ENCODE data around the gene RELL1. TPM values are rescaled to one million over a fixed set of nuclear protein-coding genes. Genes with fewer than 3 reads are reported as not detected.
A peak's percentile ranks its signal among the peaks of the same experiment; 100 is the strongest.

The RELL1 gene
- total and polyA plus RNA-seq, 10 of the 15 experiments (the other 5 are each of a cell fraction or from before 2014, with no cell fraction given), result 0.20 to 10.9 (median 3.9) TPM

- no peak for TF ChIP-seq KLF5 (IDR thresholded peaks at IDR 0.05; ENCODE audit: partially characterized antibody)
- no peak for TF ChIP-seq CREB1 (IDR thresholded peaks at IDR 0.05; ENCODE audit: low read depth)
- TF ChIP-seq ZNF24 (IDR thresholded peaks at IDR 0.05), result no peak
- 0 out of 2 replicates have a peak, but pooled peaks have one; percentile 22 for TF ChIP-seq MXI1 (IDR thresholded peaks at IDR 0.05; ENCODE audit: low read depth, low read length)
- TF ChIP-seq STAT3 (IDR thresholded peaks at IDR 0.05; ENCODE audit: low read depth, low read length), result no peak
- no peak for TF ChIP-seq MTA3 (IDR thresholded peaks at IDR 0.05; ENCODE audit: borderline replicate concordance, low read length)
- TF ChIP-seq MLLT1 (IDR thresholded peaks at IDR 0.05), result no peak
- TF ChIP-seq TCF3 (IDR thresholded peaks at IDR 0.05; ENCODE audit: borderline replicate concordance, insufficient read depth, low read depth, low read length), result no peak
- TF ChIP-seq REST (IDR thresholded peaks at IDR 0.05; ENCODE audit: low read depth, low read length), result no peak
- no peak for TF ChIP-seq NR2C2 (IDR thresholded peaks at IDR 0.05; ENCODE audit: borderline replicate concordance, control insufficient read depth, insufficient read length, low read depth)
- no peak for TF ChIP-seq ESRRA (IDR thresholded peaks at IDR 0.05; ENCODE audit: low read length)
- TF ChIP-seq FOXM1 (IDR thresholded peaks at IDR 0.05; ENCODE audit: low read depth, low read length), result no peak
- peak; percentile 94 for TF ChIP-seq RAD21 (IDR thresholded peaks at IDR 0.05; ENCODE audit: insufficient read depth, low read depth, low read length)
- no peak for TF ChIP-seq HDAC2 (IDR thresholded peaks at IDR 0.05)
- TF ChIP-seq YBX1 (IDR thresholded peaks at IDR 0.05), result no peak
- 0 out of 2 replicates have a peak, but pooled peaks have one; percentile 32 for TF ChIP-seq NBN (IDR thresholded peaks at IDR 0.05)
- TF ChIP-seq BRCA1 (IDR thresholded peaks at IDR 0.05; ENCODE audit: low read depth, low read length), result no peak
- no peak for TF ChIP-seq NFYB (IDR thresholded peaks at IDR 0.05; ENCODE audit: insufficient read depth, low read depth, low read length)
- TF ChIP-seq CHD1 (IDR thresholded peaks at IDR 0.05; ENCODE audit: low read depth, low read length), result no peak
- TF ChIP-seq SREBF1 (IDR thresholded peaks at IDR 0.05; ENCODE audit: low read length), result no peak
- no peak for TF ChIP-seq EP300 (IDR thresholded peaks at IDR 0.05; ENCODE audit: borderline replicate concordance in 1 of 2, control insufficient read depth in 1 of 2, low read depth in 2 of 2, low read length in 2 of 2)
- TF ChIP-seq LARP7 (IDR thresholded peaks at IDR 0.05), result peak; percentile 31; the same call in 1 of the 2 replicates
- TF ChIP-seq MEF2A (IDR thresholded peaks at IDR 0.05; ENCODE audit: insufficient read depth, low read depth, low read length), result 0 out of 2 replicates have a peak, but pooled peaks have one; percentile 29
- TF ChIP-seq STAT1 (conservative IDR thresholded peaks at IDR 0.05), result no peak
- no peak for TF ChIP-seq JUND (IDR thresholded peaks at IDR 0.05; ENCODE audit: low read depth, low read length)
Observed at GRCh38 chr4:37603070-37603468, 83.1 kb downstream of the RELL1 start (continued).
